ENCODE data around the gene SSPN. TPM values are rescaled to one million over a fixed set of nuclear protein-coding genes. Genes with fewer than 3 reads are reported as not detected.

The SSPN gene
- total RNA-seq, 1 experiment from 2014 or later: 0.17 TPM

DNA sequence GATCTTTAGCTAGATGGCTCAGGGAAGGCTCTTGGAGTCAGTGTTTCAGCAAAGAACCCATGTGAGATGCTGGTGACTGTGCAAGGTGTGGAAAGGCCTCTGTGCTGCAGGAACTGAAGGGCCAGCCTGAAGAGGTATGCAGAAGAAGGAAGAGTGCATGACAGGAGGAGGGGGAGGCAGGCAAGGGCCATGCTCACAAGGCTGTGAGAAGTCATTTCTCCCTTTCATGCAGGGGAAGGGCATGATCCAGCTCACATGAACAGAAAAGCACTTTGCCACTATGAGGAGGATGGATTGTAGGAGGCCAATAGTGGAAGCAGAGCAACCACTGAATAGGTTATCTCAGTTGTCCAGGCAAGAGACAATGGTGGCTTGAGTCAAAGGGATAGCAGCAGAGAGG lies 83.7 kb downstream of the SSPN start:
- POLR2A ChIA-PET: no interaction called here
- Histone ChIP-seq H3K9me2 (ENCODE audit: insufficient read depth) (no peaks in the 10 kb centered on the region), H3K9ac (ENCODE audit: low read length) (no peak overlapping the region), H3K4me3 (replicated peaks in 1 of 2; ENCODE audit: low read depth in 1 of 2, low read length in 2 of 2) (no peak overlapping the region), H3K27me3 (ENCODE audit: insufficient read depth, low read length) (no peaks in the 10 kb centered on the region), H3K79me2 (ENCODE audit: insufficient read depth, low read length) (no peaks in the 10 kb centered on the region), H2AFZ (ENCODE audit: low read depth, low read length, poor library complexity, severe bottlenecking) (no peak overlapping the region), H3K27ac (ENCODE audit: low read depth, low read length) (no peak overlapping the region), H3K9me3 (ENCODE audit: control insufficient read depth in 1 of 2, insufficient read depth in 1 of 2, low read depth in 1 of 2, low read length in 2 of 2) (no peaks in the 10 kb centered on the region), H4K20me1 (ENCODE audit: insufficient read depth) (no peaks in the 10 kb centered on the region), H3K4me1 (ENCODE audit: control insufficient read depth in 1 of 2, insufficient read depth in 2 of 2, low read length in 2 of 2) (peaks cover 0 to 11% of the 10 kb centered on the region in 2 experiments; a peak in 2 of 4 replicates), H3K4me2 (ENCODE audit: low read length) (no peak overlapping the region), H3K36me3 (ENCODE audit: control insufficient read depth in 1 of 2, insufficient read depth in 2 of 2, low read length in 2 of 2) (no peaks in the 10 kb centered on the region)
- no TSS peak for BruUV-seq (replicated peaks)
- intact Hi-C loops (cut with micrococcal nuclease): no loop called here
- ATAC-seq (no peak), DNase-seq (ENCODE audit: low read depth, low spot score) (no peak)
- RAD21 ChIA-PET (ENCODE audit: low non-redundant PET in 1 of 2, low total read pairs in 2 of 2, uncharacterized antibody in 2 of 2, unreplicated experiment in 2 of 2): no interaction called here
- TF ChIP-seq, protein P1, sequence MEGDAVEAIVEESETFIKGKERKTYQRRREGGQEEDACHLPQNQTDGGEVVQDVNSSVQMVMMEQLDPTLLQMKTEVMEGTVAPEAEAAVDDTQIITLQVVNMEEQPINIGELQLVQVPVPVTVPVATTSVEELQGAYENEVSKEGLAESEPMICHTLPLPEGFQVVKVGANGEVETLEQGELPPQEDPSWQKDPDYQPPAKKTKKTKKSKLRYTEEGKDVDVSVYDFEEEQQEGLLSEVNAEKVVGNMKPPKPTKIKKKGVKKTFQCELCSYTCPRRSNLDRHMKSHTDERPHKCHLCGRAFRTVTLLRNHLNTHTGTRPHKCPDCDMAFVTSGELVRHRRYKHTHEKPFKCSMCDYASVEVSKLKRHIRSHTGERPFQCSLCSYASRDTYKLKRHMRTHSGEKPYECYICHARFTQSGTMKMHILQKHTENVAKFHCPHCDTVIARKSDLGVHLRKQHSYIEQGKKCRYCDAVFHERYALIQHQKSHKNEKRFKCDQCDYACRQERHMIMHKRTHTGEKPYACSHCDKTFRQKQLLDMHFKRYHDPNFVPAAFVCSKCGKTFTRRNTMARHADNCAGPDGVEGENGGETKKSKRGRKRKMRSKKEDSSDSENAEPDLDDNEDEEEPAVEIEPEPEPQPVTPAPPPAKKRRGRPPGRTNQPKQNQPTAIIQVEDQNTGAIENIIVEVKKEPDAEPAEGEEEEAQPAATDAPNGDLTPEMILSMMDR (IDR thresholded peaks at IDR 0.05 in 2 of 3, conservative IDR thresholded peaks at IDR 0.05 in 1 of 3; ENCODE audit: borderline replicate concordance in 1 of 3, insufficient read depth in 1 of 3, low read depth in 2 of 3, low read length in 2 of 3): no peak
- TF ChIP-seq SRF (IDR thresholded peaks at IDR 0.05; ENCODE audit: low read depth): no peak
- no peak for TF ChIP-seq ZNF274 (IDR thresholded peaks at IDR 0.05; ENCODE audit: low read depth, low read length)
- no peak for TF ChIP-seq EZH2 (IDR thresholded peaks at IDR 0.05)
- TF ChIP-seq RAD21 (IDR thresholded peaks at IDR 0.05; ENCODE audit: low read depth): no peak
- no peak for TF ChIP-seq EZH2phosphoT487 (IDR thresholded peaks at IDR 0.05; ENCODE audit: borderline replicate concordance)
- TF ChIP-seq SIN3A (IDR thresholded peaks at IDR 0.05; ENCODE audit: low read depth): no peak
- TF ChIP-seq CEBPB (IDR thresholded peaks at IDR 0.05; ENCODE audit: low read depth): no peak
- TF ChIP-seq ELF1 (IDR thresholded peaks at IDR 0.05; ENCODE audit: borderline replicate concordance, low read depth): no peak
- TF ChIP-seq POLR2A (IDR thresholded peaks at IDR 0.05; ENCODE audit: borderline replicate concordance, extremely low read depth, insufficient read depth, insufficient read length): no peak
- TF ChIP-seq JUND (IDR thresholded peaks at IDR 0.05): no peak
- no peak for TF ChIP-seq EGR1 (IDR thresholded peaks at IDR 0.05; ENCODE audit: low read depth)
- TF ChIP-seq YY1 (IDR thresholded peaks at IDR 0.05; ENCODE audit: extremely low read depth, insufficient replicate concordance, low read depth, low read length): no peak
- TF ChIP-seq, protein P2, sequence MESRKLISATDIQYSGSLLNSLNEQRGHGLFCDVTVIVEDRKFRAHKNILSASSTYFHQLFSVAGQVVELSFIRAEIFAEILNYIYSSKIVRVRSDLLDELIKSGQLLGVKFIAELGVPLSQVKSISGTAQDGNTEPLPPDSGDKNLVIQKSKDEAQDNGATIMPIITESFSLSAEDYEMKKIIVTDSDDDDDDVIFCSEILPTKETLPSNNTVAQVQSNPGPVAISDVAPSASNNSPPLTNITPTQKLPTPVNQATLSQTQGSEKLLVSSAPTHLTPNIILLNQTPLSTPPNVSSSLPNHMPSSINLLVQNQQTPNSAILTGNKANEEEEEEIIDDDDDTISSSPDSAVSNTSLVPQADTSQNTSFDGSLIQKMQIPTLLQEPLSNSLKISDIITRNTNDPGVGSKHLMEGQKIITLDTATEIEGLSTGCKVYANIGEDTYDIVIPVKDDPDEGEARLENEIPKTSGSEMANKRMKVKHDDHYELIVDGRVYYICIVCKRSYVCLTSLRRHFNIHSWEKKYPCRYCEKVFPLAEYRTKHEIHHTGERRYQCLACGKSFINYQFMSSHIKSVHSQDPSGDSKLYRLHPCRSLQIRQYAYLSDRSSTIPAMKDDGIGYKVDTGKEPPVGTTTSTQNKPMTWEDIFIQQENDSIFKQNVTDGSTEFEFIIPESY (IDR thresholded peaks at IDR 0.05; ENCODE audit: extremely low read depth, insufficient replicate concordance, low read length): no peak
- CTCF ChIA-PET: no interaction called here

Measured in HCT116 (cell line).